ENCODE data around the gene TIMP2. TPM values are rescaled to one million over a fixed set of nuclear protein-coding genes. Genes with fewer than 3 reads are reported as not detected.

Gene TIMP2
- total and polyA plus RNA-seq, 2 of the 13 experiments (the other 11 are each of a cell fraction or from before 2014, with no cell fraction given), result 3.8 to 8.5 TPM

- no peaks in the 10 kb centered on the region for H4K20me1 ChIP-seq (ENCODE audit: insufficient read depth, low read length)
- H3K9ac ChIP-seq (ENCODE audit: insufficient read depth, low read depth, low read length), result no peak overlapping the region
- BruUV-seq (replicated peaks), result no TSS peak
- H3K27me3 ChIP-seq (ENCODE audit: control insufficient read depth in 1 of 2, insufficient read depth in 2 of 2, low read length in 2 of 2), result no peaks in the 10 kb centered on the region
- ChIA-PET CTCF (ENCODE audit: low intra/inter-chr PET ratio, low total read pairs) (no interaction called here), POLR2A (interaction anchor here (1.0 to 2.4 kb wide), 5 partner anchors 9 to 60 kb away, joined by 3 to 12 read pairs (median 4); partner anchors contain the start of gene LGALS3BP)
- H3K4me2 ChIP-seq (ENCODE audit: low read depth, low read length), result 0 out of 2 replicates have a peak overlapping the region, but pooled peaks have one; percentile 52
- H3K27ac ChIP-seq (ENCODE audit: extremely low read length, insufficient read depth, low read length), result no peak overlapping the region
- WGBS (ENCODE audit: low lambda C conversion rate), result 88% methylated on average over 20 of the region's 20 CpGs
- in situ Hi-C loops (cut with HindIII; ENCODE audit: extremely low pct_ligation_motif_present, low pct_unique_long_range_greater_than_20kb), result no loop called here
- ATAC-seq (peak; percentile 10), DNase-seq (ENCODE audit: low spot score) (no peak), FAIRE-seq (no peak)
- H3K36me3 ChIP-seq (replicated peaks in 1 of 2; ENCODE audit: control insufficient read depth in 1 of 2, insufficient read depth in 2 of 2, low read length in 2 of 2), result no peaks in the 10 kb centered on the region
- peaks cover 54% of the 10 kb centered on the region for H3K4me1 ChIP-seq (ENCODE audit: insufficient read depth, low read length)
- H3K4me3 ChIP-seq (replicated peaks in 1 of 3; ENCODE audit: insufficient read depth in 1 of 3, low read depth in 2 of 3, low read length in 3 of 3), result no peak overlapping the region
- no peaks in the 10 kb centered on the region for H3K9me3 ChIP-seq (ENCODE audit: low read length)
- intact Hi-C loops (cut with micrococcal nuclease; ENCODE audit: unreplicated experiment), result no loop called here
- 0 out of 2 replicates have a peak, but pooled peaks have one; percentile 11 for TF ChIP-seq TBX2 (CRISPR knock-in tag; IDR thresholded peaks at IDR 0.05; ENCODE audit: borderline replicate concordance)
- no peak for TF ChIP-seq HDAC6 (IDR thresholded peaks at IDR 0.05; ENCODE audit: low read depth, low read length)
- H2AFZ ChIP-seq (ENCODE audit: low read length), result no peak overlapping the region
- H3K79me2 ChIP-seq (ENCODE audit: insufficient read depth, low read length), result no peaks in the 10 kb centered on the region
Measured at GRCh38 chr17:78919861-78920450, 5.2 kb downstream of the TIMP2 start.

GRCh38 chr17:78918979-78919378, 6.2 kb downstream of the TIMP2 start:
- no TSS peak for BruUV-seq (replicated peaks)
- in situ Hi-C loops (cut with HindIII; ENCODE audit: extremely low pct_ligation_motif_present, low pct_unique_long_range_greater_than_20kb) (no loop called here), intact Hi-C loops (cut with micrococcal nuclease; ENCODE audit: unreplicated experiment) (no loop called here)
- H4K20me1 ChIP-seq (ENCODE audit: insufficient read depth, low read length), result no peaks in the 10 kb centered on the region
- no peak overlapping the region for H3K4me3 ChIP-seq (replicated peaks in 1 of 3; ENCODE audit: insufficient read depth in 1 of 3, low read depth in 2 of 3, low read length in 3 of 3)
- no peaks in the 10 kb centered on the region for H3K9me3 ChIP-seq (ENCODE audit: low read length)
- FAIRE-seq (no peak), ATAC-seq (no peak), DNase-seq (ENCODE audit: low spot score) (no peak)
- H3K36me3 ChIP-seq (replicated peaks in 1 of 2; ENCODE audit: control insufficient read depth in 1 of 2, insufficient read depth in 2 of 2, low read length in 2 of 2), result no peaks in the 10 kb centered on the region
- no peak overlapping the region for H3K4me2 ChIP-seq (ENCODE audit: low read depth, low read length)
- H3K27me3 ChIP-seq (ENCODE audit: control insufficient read depth in 1 of 2, insufficient read depth in 2 of 2, low read length in 2 of 2), result no peaks in the 10 kb centered on the region
- 99% methylated on average over 8 of the region's 14 CpGs for WGBS (ENCODE audit: low lambda C conversion rate)
- TF ChIP-seq MTA1 (CRISPR knock-in tag; IDR thresholded peaks at IDR 0.05; ENCODE audit: borderline replicate concordance), result no peak
- TF ChIP-seq, protein P1, sequence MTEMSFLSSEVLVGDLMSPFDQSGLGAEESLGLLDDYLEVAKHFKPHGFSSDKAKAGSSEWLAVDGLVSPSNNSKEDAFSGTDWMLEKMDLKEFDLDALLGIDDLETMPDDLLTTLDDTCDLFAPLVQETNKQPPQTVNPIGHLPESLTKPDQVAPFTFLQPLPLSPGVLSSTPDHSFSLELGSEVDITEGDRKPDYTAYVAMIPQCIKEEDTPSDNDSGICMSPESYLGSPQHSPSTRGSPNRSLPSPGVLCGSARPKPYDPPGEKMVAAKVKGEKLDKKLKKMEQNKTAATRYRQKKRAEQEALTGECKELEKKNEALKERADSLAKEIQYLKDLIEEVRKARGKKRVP (CRISPR knock-in tag; IDR thresholded peaks at IDR 0.05), result no peak
- no peak for TF ChIP-seq HDAC6 (IDR thresholded peaks at IDR 0.05; ENCODE audit: low read depth, low read length)
- TF ChIP-seq, protein P2, sequence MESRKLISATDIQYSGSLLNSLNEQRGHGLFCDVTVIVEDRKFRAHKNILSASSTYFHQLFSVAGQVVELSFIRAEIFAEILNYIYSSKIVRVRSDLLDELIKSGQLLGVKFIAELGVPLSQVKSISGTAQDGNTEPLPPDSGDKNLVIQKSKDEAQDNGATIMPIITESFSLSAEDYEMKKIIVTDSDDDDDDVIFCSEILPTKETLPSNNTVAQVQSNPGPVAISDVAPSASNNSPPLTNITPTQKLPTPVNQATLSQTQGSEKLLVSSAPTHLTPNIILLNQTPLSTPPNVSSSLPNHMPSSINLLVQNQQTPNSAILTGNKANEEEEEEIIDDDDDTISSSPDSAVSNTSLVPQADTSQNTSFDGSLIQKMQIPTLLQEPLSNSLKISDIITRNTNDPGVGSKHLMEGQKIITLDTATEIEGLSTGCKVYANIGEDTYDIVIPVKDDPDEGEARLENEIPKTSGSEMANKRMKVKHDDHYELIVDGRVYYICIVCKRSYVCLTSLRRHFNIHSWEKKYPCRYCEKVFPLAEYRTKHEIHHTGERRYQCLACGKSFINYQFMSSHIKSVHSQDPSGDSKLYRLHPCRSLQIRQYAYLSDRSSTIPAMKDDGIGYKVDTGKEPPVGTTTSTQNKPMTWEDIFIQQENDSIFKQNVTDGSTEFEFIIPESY (CRISPR knock-in tag; IDR thresholded peaks at IDR 0.05), result peak; percentile 88
- TF ChIP-seq SMAD9 (CRISPR knock-in tag; IDR thresholded peaks at IDR 0.05), result no peak
- ChIA-PET CTCF (ENCODE audit: low intra/inter-chr PET ratio, low total read pairs) (no interaction called here), POLR2A (no interaction called here)
- no peak overlapping the region for H2AFZ ChIP-seq (ENCODE audit: low read length)
- H3K27ac ChIP-seq (ENCODE audit: extremely low read length, insufficient read depth, low read length), result no peak overlapping the region
- H3K4me1 ChIP-seq (ENCODE audit: insufficient read depth, low read length), result peaks cover 50% of the 10 kb centered on the region
- no peak overlapping the region for H3K9ac ChIP-seq (ENCODE audit: insufficient read depth, low read depth, low read length)
- no peaks in the 10 kb centered on the region for H3K79me2 ChIP-seq (ENCODE audit: insufficient read depth, low read length)
